Hepatocyte (in vitro differentiated cells): Measurements from ENCODE around the gene PARD3B.

Experiments used
- CTCF ChIP-seq: fragments of 200-600 bp; sonication (generic); IDR thresholded peaks from 2 replicates; pipeline ENCODE4 v1.5.1; 2016; ENCODE audit warnings: antibody characterized with exemption, mild to moderate bottlenecking; ENCODE audit not compliant: poor library complexity
- EZH2 ChIP-seq: fragments of 200-600 bp; sonication (generic); IDR thresholded peaks from 2 replicates; pipeline ENCODE4 v1.6.1; 2016; ENCODE audit warnings: antibody characterized with exemption, mild to moderate bottlenecking, borderline replicate concordance
- EZH2phosphoT487 ChIP-seq: fragments of 200-600 bp; sonication (generic); IDR thresholded peaks from one replicate; pipeline ENCODE4 v1.6.1; 2018; ENCODE audit warnings: antibody characterized with exemption, mild to moderate bottlenecking, low read depth, moderate library complexity; ENCODE audit not compliant: unreplicated experiment, severe bottlenecking

DNA sequence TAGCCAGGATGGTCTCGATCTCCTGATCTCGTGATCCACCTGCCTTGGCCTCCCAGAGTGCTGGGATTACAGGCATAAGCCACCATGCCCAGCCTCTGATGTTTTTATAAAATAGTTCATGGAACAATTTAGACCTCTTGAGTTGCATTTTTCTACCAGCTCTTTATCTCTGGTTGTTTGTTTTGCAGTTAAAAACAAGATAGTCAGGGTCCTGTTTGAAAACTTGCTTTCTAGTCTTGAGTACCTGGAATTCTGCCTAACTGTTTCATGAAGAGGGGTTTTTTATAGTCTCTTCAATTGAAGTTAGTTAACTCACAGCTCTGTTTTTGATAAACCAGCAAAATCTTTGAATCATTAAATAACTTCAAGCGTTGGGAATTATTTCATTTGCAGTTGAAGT is 244.8 kb downstream of the PARD3B start:
- TF ChIP-seq CTCF = no peak
- no peak for TF ChIP-seq EZH2
- no peak for TF ChIP-seq EZH2phosphoT487
